ENCODE data around the gene CREB1.

Gene CREB1

GRCh38 chr2:207529330-207530159 lies at the start of gene CREB1:
TSS of gene CREB1 (plus strand) at chr2:207529962. CDS start at chr2:207555636, 25,674 bp downstream.
- TF ChIP-seq TEAD4 (IDR thresholded peaks at IDR 0.05) (no peak), RAD21 (IDR thresholded peaks at IDR 0.05; ENCODE audit: low read depth) (0 out of 2 replicates have a peak, but pooled peaks have one; percentile 10), EP300 (IDR thresholded peaks at IDR 0.05; ENCODE audit: borderline replicate concordance) (no peak; the same call in 1 of the 2 replicates), CREB1 (IDR thresholded peaks at IDR 0.05; ENCODE audit: low read depth) (peak; percentile 98), ZBTB7A (IDR thresholded peaks at IDR 0.05; ENCODE audit: low read depth) (peak; percentile 73), TAF1 (IDR thresholded peaks at IDR 0.05; ENCODE audit: low read depth) (peak; percentile 89), TCF12 (IDR thresholded peaks at IDR 0.05; ENCODE audit: low read depth) (no peak), CEBPB (IDR thresholded peaks at IDR 0.05) (no peak), NFIC (IDR thresholded peaks at IDR 0.05) (no peak), FOXM1 (IDR thresholded peaks at IDR 0.05; ENCODE audit: borderline replicate concordance, low read depth) (no peak), EGR1 (IDR thresholded peaks at IDR 0.05) (peak; percentile 68), YY1 (IDR thresholded peaks at IDR 0.05; ENCODE audit: low read depth) (no peak), USF1 (IDR thresholded peaks at IDR 0.05) (peak; percentile 49; the same call in 1 of the 2 replicates), REST (IDR thresholded peaks at IDR 0.05; ENCODE audit: low read depth) (no peak), MAX (IDR thresholded peaks at IDR 0.05) (peak; percentile 31; the same call in 1 of the 2 replicates)

- TF ChIP-seq FOXM1 (IDR thresholded peaks at IDR 0.05; ENCODE audit: borderline replicate concordance, low read depth) (no peak), EGR1 (IDR thresholded peaks at IDR 0.05) (no peak), CEBPB (IDR thresholded peaks at IDR 0.05) (no peak), RAD21 (IDR thresholded peaks at IDR 0.05; ENCODE audit: low read depth) (no peak), ZBTB7A (IDR thresholded peaks at IDR 0.05; ENCODE audit: low read depth) (no peak), TEAD4 (IDR thresholded peaks at IDR 0.05) (no peak), MAX (IDR thresholded peaks at IDR 0.05) (no peak), EP300 (IDR thresholded peaks at IDR 0.05; ENCODE audit: borderline replicate concordance) (no peak), YY1 (IDR thresholded peaks at IDR 0.05; ENCODE audit: low read depth) (no peak), TAF1 (IDR thresholded peaks at IDR 0.05; ENCODE audit: low read depth) (no peak), TCF12 (IDR thresholded peaks at IDR 0.05; ENCODE audit: low read depth) (no peak), NFIC (IDR thresholded peaks at IDR 0.05) (no peak), USF1 (IDR thresholded peaks at IDR 0.05) (no peak), CREB1 (IDR thresholded peaks at IDR 0.05; ENCODE audit: low read depth) (no peak), REST (IDR thresholded peaks at IDR 0.05; ENCODE audit: low read depth) (no peak)
Observed at GRCh38 chr2:207480521-207481040, 49.2 kb upstream of the CREB1 start.

- TF ChIP-seq ZBTB7A (IDR thresholded peaks at IDR 0.05; ENCODE audit: low read depth) (no peak), CEBPB (IDR thresholded peaks at IDR 0.05) (no peak), YY1 (IDR thresholded peaks at IDR 0.05; ENCODE audit: low read depth) (no peak), NFIC (IDR thresholded peaks at IDR 0.05) (no peak), FOXM1 (IDR thresholded peaks at IDR 0.05; ENCODE audit: borderline replicate concordance, low read depth) (no peak)
Observed at GRCh38 chr2:207481924-207482323, 47.8 kb upstream of the CREB1 start.

- TF ChIP-seq ZBTB7A (IDR thresholded peaks at IDR 0.05; ENCODE audit: low read depth) = no peak
- TF ChIP-seq YY1 (IDR thresholded peaks at IDR 0.05; ENCODE audit: low read depth) = no peak
- no peak for TF ChIP-seq EP300 (IDR thresholded peaks at IDR 0.05; ENCODE audit: borderline replicate concordance)
- TF ChIP-seq MAX (IDR thresholded peaks at IDR 0.05) = no peak
- no peak for TF ChIP-seq EGR1 (IDR thresholded peaks at IDR 0.05)
- TF ChIP-seq CEBPB (IDR thresholded peaks at IDR 0.05) = no peak
- no peak for TF ChIP-seq CREB1 (IDR thresholded peaks at IDR 0.05; ENCODE audit: low read depth)
- TF ChIP-seq REST (IDR thresholded peaks at IDR 0.05; ENCODE audit: low read depth) = no peak
- TF ChIP-seq USF1 (IDR thresholded peaks at IDR 0.05) = no peak
- no peak for TF ChIP-seq TCF12 (IDR thresholded peaks at IDR 0.05; ENCODE audit: low read depth)
- no peak for TF ChIP-seq NFIC (IDR thresholded peaks at IDR 0.05)
- no peak for TF ChIP-seq RAD21 (IDR thresholded peaks at IDR 0.05; ENCODE audit: low read depth)
- TF ChIP-seq FOXM1 (IDR thresholded peaks at IDR 0.05; ENCODE audit: borderline replicate concordance, low read depth) = no peak
- TF ChIP-seq TAF1 (IDR thresholded peaks at IDR 0.05; ENCODE audit: low read depth) = no peak
- no peak for TF ChIP-seq TEAD4 (IDR thresholded peaks at IDR 0.05)
Observed at GRCh38 chr2:207482630-207483029, 47.1 kb upstream of the CREB1 start.
